ENCODE measurements around the gene RAD51C.

The RAD51C gene

DNA sequence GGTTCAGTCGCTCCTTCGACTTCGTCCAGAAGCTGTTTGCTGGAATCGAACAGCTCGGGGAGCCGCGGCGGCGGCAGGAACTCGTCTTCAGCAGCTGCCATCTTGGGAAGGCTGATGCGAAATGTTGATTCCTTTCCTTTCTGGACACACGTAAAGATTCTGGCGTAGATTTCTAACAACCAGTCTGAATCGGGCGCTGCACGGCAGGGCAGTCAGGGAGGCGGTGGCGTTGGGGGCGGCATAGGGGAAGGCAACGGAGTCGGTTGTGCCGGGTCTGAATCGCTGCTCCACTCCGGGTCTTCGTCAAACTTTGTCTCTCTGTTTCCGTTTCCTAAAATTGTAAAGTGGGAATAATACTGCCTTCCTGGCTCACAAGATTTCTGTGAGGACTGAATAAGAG, 30.9 kb upstream of the RAD51C start:
- DNase-seq (ENCODE audit: low read depth) = no peak
- no peak overlapping the region for H3K4me3 ChIP-seq (ENCODE audit: control insufficient read depth, low read depth, low read length)
- TF ChIP-seq, protein P1, sequence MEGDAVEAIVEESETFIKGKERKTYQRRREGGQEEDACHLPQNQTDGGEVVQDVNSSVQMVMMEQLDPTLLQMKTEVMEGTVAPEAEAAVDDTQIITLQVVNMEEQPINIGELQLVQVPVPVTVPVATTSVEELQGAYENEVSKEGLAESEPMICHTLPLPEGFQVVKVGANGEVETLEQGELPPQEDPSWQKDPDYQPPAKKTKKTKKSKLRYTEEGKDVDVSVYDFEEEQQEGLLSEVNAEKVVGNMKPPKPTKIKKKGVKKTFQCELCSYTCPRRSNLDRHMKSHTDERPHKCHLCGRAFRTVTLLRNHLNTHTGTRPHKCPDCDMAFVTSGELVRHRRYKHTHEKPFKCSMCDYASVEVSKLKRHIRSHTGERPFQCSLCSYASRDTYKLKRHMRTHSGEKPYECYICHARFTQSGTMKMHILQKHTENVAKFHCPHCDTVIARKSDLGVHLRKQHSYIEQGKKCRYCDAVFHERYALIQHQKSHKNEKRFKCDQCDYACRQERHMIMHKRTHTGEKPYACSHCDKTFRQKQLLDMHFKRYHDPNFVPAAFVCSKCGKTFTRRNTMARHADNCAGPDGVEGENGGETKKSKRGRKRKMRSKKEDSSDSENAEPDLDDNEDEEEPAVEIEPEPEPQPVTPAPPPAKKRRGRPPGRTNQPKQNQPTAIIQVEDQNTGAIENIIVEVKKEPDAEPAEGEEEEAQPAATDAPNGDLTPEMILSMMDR (IDR thresholded peaks at IDR 0.05; ENCODE audit: control insufficient read depth, insufficient read depth, low read depth, low read length, missing control alignments) = no peak

DNA sequence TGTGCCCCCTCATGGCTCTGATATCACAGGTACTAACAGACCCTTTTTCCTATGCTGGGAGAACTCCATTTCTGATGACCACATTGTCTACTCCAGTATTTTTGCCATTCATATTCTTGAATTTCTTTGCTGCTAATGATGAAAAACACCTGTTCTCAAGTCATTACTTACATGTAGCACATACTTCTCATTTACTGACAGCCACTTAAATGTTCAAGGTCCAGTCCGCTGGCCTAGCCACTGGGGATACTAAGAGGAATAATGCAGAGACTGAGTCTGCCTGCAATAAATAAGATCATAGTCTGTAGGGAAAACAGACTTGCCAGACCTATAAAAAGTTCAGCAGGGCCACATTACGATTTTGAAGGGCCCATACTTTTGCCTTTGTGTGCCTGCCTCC, 28.1 kb upstream of the RAD51C start:
- no peak overlapping the region for H3K4me3 ChIP-seq (ENCODE audit: control insufficient read depth, low read depth, low read length)
- TF ChIP-seq, protein P1 (IDR thresholded peaks at IDR 0.05; ENCODE audit: control insufficient read depth, insufficient read depth, low read depth, low read length, missing control alignments) = no peak
- DNase-seq (ENCODE audit: low read depth) = no peak

DNA sequence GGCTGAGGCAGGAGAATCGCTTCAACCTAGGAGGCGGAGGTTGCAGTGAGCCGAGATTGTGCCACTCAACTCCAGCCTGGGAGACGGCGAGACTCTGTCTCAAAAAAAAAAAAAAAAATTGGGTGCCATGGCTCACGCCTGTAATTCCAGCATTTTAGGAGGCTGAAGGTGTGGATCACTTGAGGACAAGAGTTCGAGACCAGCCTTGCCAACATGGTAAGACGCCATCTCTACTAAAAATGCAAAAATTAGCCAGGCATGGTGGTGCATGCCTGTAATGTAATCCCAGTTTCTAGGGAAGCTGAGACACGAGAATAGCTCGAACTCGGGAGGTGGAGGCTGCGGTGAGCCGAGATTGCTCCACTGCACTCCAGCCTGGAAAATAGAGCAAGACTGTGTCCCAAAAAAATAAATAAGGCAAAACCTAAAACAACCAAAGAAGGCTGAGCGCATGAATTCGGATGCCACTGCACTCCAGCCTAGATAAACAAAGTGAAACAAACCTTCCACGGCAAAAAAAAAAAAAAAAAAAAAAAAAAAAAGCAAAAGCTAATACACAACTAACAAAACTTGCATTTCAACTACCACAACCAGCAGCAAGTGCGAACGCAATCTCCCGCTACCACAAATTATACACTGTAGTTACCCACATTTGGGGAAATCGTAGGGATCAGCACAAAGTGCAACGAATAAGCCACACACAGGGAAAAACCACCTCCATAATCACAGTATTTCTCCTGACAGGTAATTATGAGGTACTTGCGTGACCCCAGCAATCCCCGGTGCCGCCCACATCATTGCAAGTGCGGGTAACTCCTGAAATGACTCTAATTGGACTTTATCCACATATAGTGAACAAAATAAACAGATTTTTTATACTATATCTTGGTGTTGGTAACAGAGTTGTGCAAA, 26.2 kb upstream of the RAD51C start:
- DNase-seq (ENCODE audit: low read depth) = no peak
- H3K4me3 ChIP-seq (ENCODE audit: control insufficient read depth, low read depth, low read length) = no peak overlapping the region
- TF ChIP-seq, protein P1 (IDR thresholded peaks at IDR 0.05; ENCODE audit: control insufficient read depth, insufficient read depth, low read depth, low read length, missing control alignments) = no peak

DNA sequence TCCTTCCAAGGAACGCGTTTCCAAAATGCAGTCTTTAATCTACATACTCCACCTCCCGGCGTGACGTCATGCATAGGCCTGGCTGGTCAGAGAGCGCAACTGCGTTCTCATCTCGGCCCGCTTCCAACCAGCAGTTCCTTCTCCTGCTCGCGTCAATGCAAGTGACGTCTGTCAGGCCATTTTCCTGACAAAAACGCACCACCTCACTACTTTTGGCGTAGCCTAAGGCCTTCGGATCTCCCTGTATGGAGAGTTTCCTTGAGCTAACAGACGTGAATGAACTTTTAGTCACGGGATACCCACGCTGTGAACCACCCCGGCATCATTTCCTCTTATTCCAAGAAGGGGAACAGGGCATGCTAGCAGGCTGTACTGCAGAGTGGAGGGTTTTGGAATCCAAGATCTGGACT, 25.5 kb upstream of the RAD51C start:
- no peak for DNase-seq (ENCODE audit: low read depth)
- no peak overlapping the region for H3K4me3 ChIP-seq (ENCODE audit: control insufficient read depth, low read depth, low read length)

DNA sequence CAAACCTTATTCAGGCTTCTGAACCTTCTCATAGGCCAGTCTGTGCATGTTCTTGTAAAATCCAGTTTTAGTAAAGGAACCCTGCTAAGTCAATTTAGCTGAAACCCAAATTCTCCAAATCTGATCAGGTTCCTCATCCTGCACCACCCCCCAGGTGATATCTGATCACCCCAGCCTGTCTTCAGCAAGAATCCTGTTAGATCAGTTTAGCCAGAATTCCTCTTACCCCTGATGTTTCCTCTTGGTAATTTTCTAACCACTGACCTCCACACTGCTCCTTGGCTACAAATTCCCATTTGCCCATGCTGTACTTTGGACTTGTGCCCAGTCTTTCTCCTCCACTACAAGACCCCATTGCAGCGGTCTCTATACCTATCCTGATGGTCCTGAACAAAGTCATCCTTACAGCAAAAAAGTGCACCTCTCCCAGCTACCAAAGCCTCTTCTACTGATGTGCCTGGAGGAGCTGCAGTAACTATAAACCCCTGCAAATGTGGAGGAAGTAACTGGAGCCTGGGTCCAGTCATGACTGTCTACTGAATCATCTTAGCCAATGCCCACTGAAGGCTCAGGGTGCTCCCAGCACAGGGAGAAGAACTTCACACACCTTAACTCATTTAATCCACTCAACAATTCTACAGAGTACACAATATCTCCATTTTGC, 24.3 kb upstream of the RAD51C start:
- TF ChIP-seq, protein P1 (IDR thresholded peaks at IDR 0.05; ENCODE audit: control insufficient read depth, insufficient read depth, low read depth, low read length, missing control alignments) = no peak
- DNase-seq (ENCODE audit: low read depth) = no peak

More for the DNA sequence above, 25.5 kb upstream of the RAD51C start:
- TF ChIP-seq, protein P1 (IDR thresholded peaks at IDR 0.05; ENCODE audit: control insufficient read depth, insufficient read depth, low read depth, low read length, missing control alignments) = no peak

DNA sequence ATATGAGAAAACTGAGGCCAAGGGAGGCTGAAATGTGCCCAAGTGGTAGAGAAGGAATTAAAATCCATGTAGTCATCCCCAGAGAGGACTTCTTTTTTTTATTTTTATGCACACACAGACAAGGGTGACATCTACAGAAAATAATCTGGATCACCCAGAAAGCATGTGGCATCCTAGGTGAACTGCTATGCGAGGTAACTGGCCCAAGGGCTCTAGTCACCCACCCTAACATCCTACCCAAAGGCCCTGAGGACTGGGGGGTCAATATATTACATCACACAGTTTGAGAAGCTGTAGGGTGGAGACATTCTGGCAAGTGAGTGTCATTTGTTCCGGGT, 23.8 kb upstream of the RAD51C start:
- DNase-seq (ENCODE audit: low read depth) = no peak
- TF ChIP-seq, protein P1 (IDR thresholded peaks at IDR 0.05; ENCODE audit: control insufficient read depth, insufficient read depth, low read depth, low read length, missing control alignments) = no peak

More for the DNA sequence above, 24.3 kb upstream of the RAD51C start:
- no peak overlapping the region for H3K4me3 ChIP-seq (ENCODE audit: control insufficient read depth, low read depth, low read length)

More for the DNA sequence above, 23.8 kb upstream of the RAD51C start:
- no peak overlapping the region for H3K4me3 ChIP-seq (ENCODE audit: control insufficient read depth, low read depth, low read length)

Measured in AG09309 (cell line).